K562 (cell line): ENCODE data around the gene PAEP. TPM values are rescaled to one million over a fixed set of nuclear protein-coding genes. Genes with fewer than 3 reads are reported as not detected.

ENCODE experiments used
- ATAC-seq: fragments of 200-7000 bp; cut with Tn5 transposase; 3 replicates; pipeline ENCODE4 v1.9.1; 2020; ENCODE audit warnings: moderate library complexity
- BruUV-seq: library from RNA; stranded (reverse); fragments of 400-500 nt; replicated peaks from 2 replicates; lab custom pipeline; 2021; lab: Mats Ljungman, UMichigan
- CTCF ChIA-PET: fragments of 300-600 bp; formaldehyde crosslinking; extraction: SDS; loops from one replicate; lab custom pipeline; 2021; ENCODE audit warnings: low intra/inter-chr PET ratio; lab: Yijun Ruan, JAX
- POLR2A ChIA-PET: fragments of 300-600, 350-650 bp; sonication (Branson Sonifier 250); formaldehyde crosslinking; extraction: SDS; loops from one replicate; lab custom pipeline; 2021; ENCODE audit warnings: antibody characterized with exemption, inconsistent platforms; lab: Yijun Ruan, JAX
- DNase-seq, 4 experiments: peaks; one replicate each; pipeline versions ENCODE4 v3.0.0 to v3.0.0-alpha.2; 2011 to 2018; ENCODE audit warnings: low spot score in 3 of 4, mixed read lengths in 3 of 4; ENCODE audit errors: extremely low read depth in 1 of 4
- FAIRE-seq: peaks from 2 replicates; lab custom pipeline; 2011; peaks lifted over from hg19 to GRCh38; lab: Jason Lieb, UNC
- H2AFZ ChIP-seq: 2 replicates; pipeline ENCODE4 v1.6.0; 2011; ENCODE audit warnings: low read depth, low read length, control low read depth, inconsistent platforms
- H3K27ac ChIP-seq: fragments of 200-600 bp; 3 replicates; pipeline ENCODE4 v1.8.0; 2011; ENCODE audit warnings: low read depth, mild to moderate bottlenecking, control low read depth, inconsistent platforms, low read length, moderate library complexity, mixed read lengths; ENCODE audit errors: extremely low read depth
- H3K27me3 ChIP-seq, 2 experiments: fragments of 300-600 bp in 1 of 2; 2 replicates in 1 of 2; 3 replicates in 1 of 2; pipeline versions ENCODE4 v1.6.0 to v1.8.0; 2011; ENCODE audit warnings: inconsistent platforms in 2 of 2, low read length in 2 of 2, mild to moderate bottlenecking in 1 of 2, mixed read lengths in 1 of 2, moderate library complexity in 1 of 2; ENCODE audit not compliant: control insufficient read depth in 2 of 2, insufficient read depth in 2 of 2
- H3K36me3 ChIP-seq: fragments of 300-600 bp; 3 replicates; pipeline ENCODE4 v1.8.0; 2011; ENCODE audit warnings: mild to moderate bottlenecking, low read length, inconsistent platforms; ENCODE audit not compliant: control insufficient read depth, insufficient read depth
- H3K4me1 ChIP-seq, 2 experiments: fragments of 200-600 bp in 1 of 2; replicated peaks in 1 of 2; 2 replicates in 1 of 2; 3 replicates in 1 of 2; pipeline versions ENCODE4 v1.5.1 to v1.8.0; 2011; ENCODE audit warnings: inconsistent platforms in 2 of 2, low read length in 2 of 2, mild to moderate bottlenecking in 1 of 2, mixed read lengths in 1 of 2, moderate library complexity in 1 of 2; ENCODE audit not compliant: control insufficient read depth in 2 of 2, insufficient read depth in 2 of 2
- H3K4me2 ChIP-seq: 2 replicates; pipeline ENCODE4 v1.6.1; 2011; ENCODE audit warnings: low read length, control low read depth, inconsistent platforms, mixed read lengths; ENCODE audit not compliant: insufficient read depth
- H3K4me3 ChIP-seq: fragments of 200-600 bp; sonication (generic), shearing (Covaris generic); 2 replicates; pipeline ENCODE4 v1.5.1; 2016; ENCODE audit warnings: control low read depth, inconsistent platforms
- H3K79me2 ChIP-seq: fragments of 200-600 bp; 3 replicates; pipeline ENCODE4 v1.8.0; 2011; ENCODE audit warnings: low read length, inconsistent platforms; ENCODE audit not compliant: control insufficient read depth, insufficient read depth
- H3K9ac ChIP-seq, 2 experiments: 2 replicates each; pipeline versions ENCODE4 v1.6.0 to v1.6.1; 2011; ENCODE audit warnings: low read depth in 2 of 2, low read length in 2 of 2, control low read depth in 1 of 2, inconsistent platforms in 1 of 2, mild to moderate bottlenecking in 1 of 2, mixed read lengths in 1 of 2; ENCODE audit not compliant: insufficient read depth in 1 of 2
- H3K9me1 ChIP-seq: one replicate; pipeline ENCODE4 v1.6.0; 2011; ENCODE audit warnings: inconsistent platforms, mild to moderate bottlenecking, low read length, moderate library complexity; ENCODE audit not compliant: control insufficient read depth, insufficient read depth
- H3K9me3 ChIP-seq: replicated peaks from 2 replicates; pipeline ENCODE4 v1.5.1; 2011; ENCODE audit warnings: low read depth, low read length, inconsistent platforms; ENCODE audit not compliant: control insufficient read depth, insufficient read depth
- H4K20me1 ChIP-seq: replicated peaks from 2 replicates; pipeline ENCODE4 v1.6.1; 2011; ENCODE audit warnings: low read length, inconsistent platforms, mixed read lengths; ENCODE audit not compliant: control insufficient read depth, insufficient read depth
- ARID1B ChIP-seq: fragments of 450-650 bp; IDR thresholded peaks from 2 replicates; pipeline ENCODE4 v1.6.1; 2016; ENCODE audit warnings: antibody characterized with exemption, mild to moderate bottlenecking, inconsistent platforms
- FOSL1 ChIP-seq: fragments of 200-800 bp; sonication (Bioruptor generic); conservative IDR thresholded peaks from 2 replicates; pipeline ENCODE4 v1.6.1; 2016; ENCODE audit warnings: missing genetic modification characterization, missing compliant biosample characterization
- HCFC1 ChIP-seq: IDR thresholded peaks from 2 replicates; pipeline ENCODE4 v1.6.1; 2012; ENCODE audit warnings: low read depth, low read length, improper control_type of control experiment
- MYNN ChIP-seq, 2 experiments: sonication (generic); formaldehyde crosslinking in 1 of 2; IDR thresholded peaks; 2 replicates each; pipeline versions ENCODE4 v1.5.0 to v1.6.1; 2016 to 2020; ENCODE audit warnings: antibody characterized with exemption in 1 of 2, missing genetic modification reagents in 1 of 2
- NEUROD1 ChIP-seq: fragments of 150-350 bp; IDR thresholded peaks from 2 replicates; pipeline ENCODE4 v1.6.1; 2014; ENCODE audit warnings: borderline replicate concordance, low read length, low read depth; ENCODE audit not compliant: partially characterized antibody
- PTBP1 ChIP-seq: fragments of 200-400 bp; formaldehyde crosslinking; IDR thresholded peaks from 2 replicates; pipeline ENCODE4 v1.6.1; 2017; ENCODE audit warnings: low read depth, low read length
- RAD21 ChIP-seq, 2 experiments: fragments of 250-450 bp in 1 of 2; fragments of 450-650 bp in 1 of 2; sonication (Bioruptor Pico) in 1 of 2; formaldehyde crosslinking in 1 of 2; IDR thresholded peaks in 1 of 2; conservative IDR thresholded peaks in 1 of 2; 2 replicates each; pipeline versions ENCODE4 v1.4.0 to v1.8.0; 2020 to 2022; ENCODE audit warnings: mild to moderate bottlenecking in 2 of 2, moderate library complexity in 1 of 2
- RAD51 ChIP-seq: fragments of 450-650 bp; IDR thresholded peaks from 2 replicates; pipeline ENCODE4 v1.7.1; 2016; ENCODE audit warnings: low read depth, mild to moderate bottlenecking, borderline replicate concordance
- SMARCE1 ChIP-seq: fragments of 450-650 bp; IDR thresholded peaks from 2 replicates; pipeline ENCODE4 v1.7.1; 2016; ENCODE audit warnings: mild to moderate bottlenecking
- THRAP3 ChIP-seq: fragments of 450-650 bp; IDR thresholded peaks from 2 replicates; pipeline ENCODE4 v1.6.1; 2016; ENCODE audit warnings: mild to moderate bottlenecking, inconsistent platforms, borderline replicate concordance
- ZNF408 ChIP-seq: fragments of 250-450 bp; sonication (Bioruptor Pico); IDR thresholded peaks from 2 replicates; pipeline ENCODE4 v1.4.0; 2020; ENCODE audit warnings: low read depth, mild to moderate bottlenecking, moderate library complexity
- WGBS: fragments of 100-300 bp; shearing (Covaris generic); methylation state at CpG from one replicate; pipeline ENCODE4 v1.1.6; 2016; ENCODE audit warnings: low coverage, mixed read lengths; ENCODE audit not compliant: insufficient coverage; ENCODE audit errors: missing lambda C conversion rate; 5-methylcytosine and 5-hydroxymethylcytosine counted together
- in situ Hi-C: fragments of 300-500 bp; cut with MboI; formaldehyde crosslinking; loops from 4 replicates; pipeline ENCODE4 v1.15.0; 2018; ENCODE audit warnings: inconsistent platforms, mixed read lengths
- intact Hi-C: fragments of 100-400 bp; cut with micrococcal nuclease; formaldehyde crosslinking; loops from 2 replicates; pipeline ENCODE4 v1.14.2; 2022
- polyA plus RNA-seq, 8 experiments: library from polyadenylated mRNA; depleted of rRNA in 4 of 8; stranded (reverse) in 5 of 8; unstranded in 3 of 8; fragments of >200 nt; fragmentation: Nextera tagmentation in 2 of 8; fragmentation: Illumina TruSeq in 1 of 8; extraction: Ambion mirVana in 2 of 8; extraction: Trizol in 1 of 8; gene quantifications; 2 replicates each; pipeline versions ENCODE4 v1.2.1 to v1.2.3, GENCODE V29; 2011 to 2014; ENCODE audit warnings: inconsistent platforms in 1 of 8, missing spikeins in 1 of 8
- total RNA-seq, 7 experiments: library from RNA; depleted of rRNA in 6 of 7; stranded (reverse); fragments of >200 nt in 6 of 7; fragmentation: Illumina TruSeq in 2 of 7; extraction: Trizol in 2 of 7; gene quantifications; 2 replicates each; pipeline versions ENCODE4 v1.2.1 to v1.2.3, GENCODE V29; 2011 to 2021; ENCODE audit warnings: low replicate concordance in 1 of 7
- TF ChIP-seq, protein P1 (sequence below): sonication (generic); formaldehyde crosslinking; IDR thresholded peaks from 2 replicates; pipeline ENCODE4 v1.8.0; 2022; ENCODE audit warnings: mild to moderate bottlenecking, missing genetic modification reagents
- TF ChIP-seq, protein P2 (sequence below), 3 experiments: fragments of 200-800 bp in 1 of 3; sonication (Bioruptor generic) in 1 of 3; sonication (generic) in 1 of 3; formaldehyde crosslinking in 1 of 3; IDR thresholded peaks; 2 replicates each; pipeline versions ENCODE4 v1.6.1 to v1.8.0; 2016 to 2022; ENCODE audit warnings: mild to moderate bottlenecking in 2 of 3, missing compliant biosample characterization in 2 of 3, missing genetic modification characterization in 2 of 3, missing genetic modification reagents in 1 of 3

PAEP gene
- total and polyA plus RNA-seq, 9 of the 15 experiments (the other 6 are each of a cell fraction or from before 2014, with no cell fraction given): 0.22 to 4.5 (median 0.58) TPM

DNA sequence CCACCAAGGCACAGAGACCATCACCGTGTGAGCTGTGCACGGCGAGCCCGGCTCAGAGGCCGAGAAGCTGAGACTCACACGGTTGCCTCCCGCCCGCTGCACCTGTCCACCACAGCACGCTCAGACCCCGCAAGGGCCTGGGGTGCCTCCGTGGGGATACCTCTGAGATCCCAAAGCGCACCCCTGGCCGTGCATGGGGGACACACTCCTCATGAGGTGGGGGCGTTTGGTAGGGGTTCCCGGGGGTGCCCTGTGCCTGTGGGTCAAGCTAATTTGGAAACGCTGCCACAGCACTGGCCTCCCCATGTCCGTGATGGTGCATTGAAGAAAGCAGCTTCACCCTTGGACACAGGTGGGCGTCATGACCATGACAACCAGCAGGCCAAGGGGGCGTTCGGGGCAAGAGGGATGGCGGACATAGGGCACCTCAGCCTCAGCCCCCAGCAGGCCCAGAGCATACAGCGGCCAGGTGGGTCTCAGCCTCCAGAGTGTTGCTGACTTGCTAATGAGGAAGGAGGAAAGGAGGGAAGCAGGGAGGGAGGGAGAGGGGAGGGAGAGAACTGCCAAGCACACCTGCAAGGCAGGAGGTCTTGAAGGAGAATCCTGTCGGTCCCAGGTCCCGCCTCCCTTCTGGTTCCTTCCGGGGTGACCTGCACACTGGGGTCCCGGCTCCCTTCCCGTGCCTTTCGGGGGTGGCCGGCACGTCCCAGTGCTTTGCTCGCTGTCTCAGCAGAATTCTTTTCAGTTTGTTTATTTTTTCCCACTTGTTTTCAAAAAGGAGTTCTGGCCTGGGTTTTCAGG, 43.1 kb downstream of the PAEP start:
- no peak for DNase-seq
- Histone ChIP-seq H3K9me3 (no peaks in the 10 kb centered on the region), H3K9ac (peak overlapping the region in 1 of 2 experiments; percentile 35; a peak in 1 of 4 replicates), H2AFZ (no peak overlapping the region), H3K27me3 (peaks cover 10 to 47% of the 10 kb centered on the region in 2 experiments; a peak in 3 of 5 replicates), H3K4me1 (peaks cover 0 to 17% of the 10 kb centered on the region in 2 experiments; a peak in 3 of 5 replicates), H3K4me2 (no peak overlapping the region), H3K36me3 (no peaks in the 10 kb centered on the region), H3K4me3 (no peak overlapping the region), H3K27ac (no peak overlapping the region), H3K79me2 (no peaks in the 10 kb centered on the region), H3K9me1 (no peaks in the 10 kb centered on the region), H4K20me1 (peaks cover 13% of the 10 kb centered on the region; the same call in 1 of the 2 replicates)
- intact Hi-C loops (loop anchor here (5.0 to 10.0 kb wide), 5 partner anchors 80 to 523 kb away; partner anchors contain the start of gene UBAC1), in situ Hi-C loops (no loop called here)
- WGBS: 14% methylated on average over 29 of the region's 31 CpGs
- peak; percentile 13; the same call in 2 of the 3 replicates for ATAC-seq
- no peak for TF ChIP-seq SMARCE1
- no peak for TF ChIP-seq RAD51
- no peak for TF ChIP-seq ZNF408 (CRISPR knock-in tag)
- no peak for TF ChIP-seq THRAP3
- no peak for TF ChIP-seq HCFC1
- TF ChIP-seq, protein P1, sequence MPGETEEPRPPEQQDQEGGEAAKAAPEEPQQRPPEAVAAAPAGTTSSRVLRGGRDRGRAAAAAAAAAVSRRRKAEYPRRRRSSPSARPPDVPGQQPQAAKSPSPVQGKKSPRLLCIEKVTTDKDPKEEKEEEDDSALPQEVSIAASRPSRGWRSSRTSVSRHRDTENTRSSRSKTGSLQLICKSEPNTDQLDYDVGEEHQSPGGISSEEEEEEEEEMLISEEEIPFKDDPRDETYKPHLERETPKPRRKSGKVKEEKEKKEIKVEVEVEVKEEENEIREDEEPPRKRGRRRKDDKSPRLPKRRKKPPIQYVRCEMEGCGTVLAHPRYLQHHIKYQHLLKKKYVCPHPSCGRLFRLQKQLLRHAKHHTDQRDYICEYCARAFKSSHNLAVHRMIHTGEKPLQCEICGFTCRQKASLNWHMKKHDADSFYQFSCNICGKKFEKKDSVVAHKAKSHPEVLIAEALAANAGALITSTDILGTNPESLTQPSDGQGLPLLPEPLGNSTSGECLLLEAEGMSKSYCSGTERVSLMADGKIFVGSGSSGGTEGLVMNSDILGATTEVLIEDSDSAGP (CRISPR knock-in tag): no peak
- no peak for TF ChIP-seq ARID1B
- TF ChIP-seq RAD21 (CRISPR knock-in tag; conservative IDR thresholded peaks at IDR 0.05 in 1 of 2, IDR thresholded peaks at IDR 0.05 in 1 of 2): no peak
- no peak for TF ChIP-seq MYNN (IDR thresholded peaks at IDR 0.05)
- no peak for TF ChIP-seq MYNN (CRISPR knock-in tag; IDR thresholded peaks at IDR 0.05)
- TF ChIP-seq NEUROD1: no peak
- TF ChIP-seq, protein P2, sequence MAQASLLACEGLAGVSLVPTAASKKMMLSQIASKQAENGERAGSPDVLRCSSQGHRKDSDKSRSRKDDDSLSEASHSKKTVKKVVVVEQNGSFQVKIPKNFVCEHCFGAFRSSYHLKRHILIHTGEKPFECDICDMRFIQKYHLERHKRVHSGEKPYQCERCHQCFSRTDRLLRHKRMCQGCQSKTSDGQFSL (CRISPR knock-in tag; IDR thresholded peaks at IDR 0.05): no peak
- TF ChIP-seq, protein P2 (tag; IDR thresholded peaks at IDR 0.05): no peak
- no peak for TF ChIP-seq FOSL1 (tag)
- TF ChIP-seq PTBP1: no peak
- CTCF ChIA-PET: interaction anchor here (0.6 to 1.4 kb wide), 4 partner anchors 189 to 519 kb away, joined by 3 read pairs; no protein-coding TSS in a partner anchor
- no peak for FAIRE-seq
- BruUV-seq: no TSS peak
- POLR2A ChIA-PET: interaction anchor here (0.6 kb wide), 1 partner anchor 12 kb away, joined by 3 read pairs; no protein-coding TSS in a partner anchor
